PFSK-1 (cell line): ENCODE results near the gene COL4A2.

ENCODE experiments used
- FOXP2 ChIP-seq: optimal IDR thresholded peaks from 2 replicates; pipeline ENCODE3; 2011; ENCODE audit warnings: borderline replicate concordance, control low read depth, inconsistent platforms; ENCODE audit not compliant: insufficient read depth; ENCODE audit errors: extremely low read length, extremely low read depth
- POLR2AphosphoS5 ChIP-seq: IDR thresholded peaks from 2 replicates; pipeline ENCODE4 v1.6.1; 2012; ENCODE audit warnings: low read depth, mild to moderate bottlenecking, control low read depth, low read length, moderate library complexity
- SIN3A ChIP-seq: IDR thresholded peaks from 2 replicates; pipeline ENCODE4 v1.6.1; 2012; ENCODE audit warnings: mild to moderate bottlenecking, low read length, moderate library complexity, borderline replicate concordance; ENCODE audit not compliant: insufficient read depth
- TAF1 ChIP-seq: IDR thresholded peaks from 2 replicates; pipeline ENCODE4 v1.6.1; 2012; ENCODE audit warnings: low read length, control low read depth, borderline replicate concordance; ENCODE audit not compliant: insufficient read depth
- TF ChIP-seq, protein P1 (sequence below), 2 experiments: IDR thresholded peaks; 2 replicates each; pipeline versions ENCODE4 v1.6.1 to v1.8.0; 2011 to 2012; ENCODE audit warnings: low read depth in 2 of 2, low read length in 2 of 2, control low read depth in 1 of 2, inconsistent platforms in 1 of 2, mild to moderate bottlenecking in 1 of 2, moderate library complexity in 1 of 2; ENCODE audit not compliant: insufficient read depth in 1 of 2

COL4A2 gene

DNA sequence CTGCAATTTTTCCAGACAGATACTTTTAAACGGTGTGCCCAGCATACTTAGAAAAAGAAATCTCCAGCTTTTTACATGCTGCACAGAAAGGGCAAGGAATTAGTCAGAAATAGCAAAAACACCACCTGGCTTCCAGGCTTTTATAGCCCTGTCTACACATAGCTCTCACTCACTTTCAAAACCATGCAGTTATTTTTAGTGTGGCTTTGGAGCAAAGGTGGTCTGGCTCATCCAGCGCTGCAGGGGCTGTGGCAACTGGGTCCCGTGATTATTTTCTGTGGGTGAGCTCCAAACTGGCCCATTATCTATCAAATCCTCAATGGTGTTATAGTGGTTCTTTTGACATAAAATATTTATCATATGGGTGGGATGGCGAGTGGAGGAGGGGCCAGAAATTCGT is 57.0 kb downstream of the COL4A2 start:
- TF ChIP-seq POLR2AphosphoS5 (no peak), SIN3A (no peak), FOXP2 (no peak), TAF1 (no peak)
- TF ChIP-seq, protein P1, sequence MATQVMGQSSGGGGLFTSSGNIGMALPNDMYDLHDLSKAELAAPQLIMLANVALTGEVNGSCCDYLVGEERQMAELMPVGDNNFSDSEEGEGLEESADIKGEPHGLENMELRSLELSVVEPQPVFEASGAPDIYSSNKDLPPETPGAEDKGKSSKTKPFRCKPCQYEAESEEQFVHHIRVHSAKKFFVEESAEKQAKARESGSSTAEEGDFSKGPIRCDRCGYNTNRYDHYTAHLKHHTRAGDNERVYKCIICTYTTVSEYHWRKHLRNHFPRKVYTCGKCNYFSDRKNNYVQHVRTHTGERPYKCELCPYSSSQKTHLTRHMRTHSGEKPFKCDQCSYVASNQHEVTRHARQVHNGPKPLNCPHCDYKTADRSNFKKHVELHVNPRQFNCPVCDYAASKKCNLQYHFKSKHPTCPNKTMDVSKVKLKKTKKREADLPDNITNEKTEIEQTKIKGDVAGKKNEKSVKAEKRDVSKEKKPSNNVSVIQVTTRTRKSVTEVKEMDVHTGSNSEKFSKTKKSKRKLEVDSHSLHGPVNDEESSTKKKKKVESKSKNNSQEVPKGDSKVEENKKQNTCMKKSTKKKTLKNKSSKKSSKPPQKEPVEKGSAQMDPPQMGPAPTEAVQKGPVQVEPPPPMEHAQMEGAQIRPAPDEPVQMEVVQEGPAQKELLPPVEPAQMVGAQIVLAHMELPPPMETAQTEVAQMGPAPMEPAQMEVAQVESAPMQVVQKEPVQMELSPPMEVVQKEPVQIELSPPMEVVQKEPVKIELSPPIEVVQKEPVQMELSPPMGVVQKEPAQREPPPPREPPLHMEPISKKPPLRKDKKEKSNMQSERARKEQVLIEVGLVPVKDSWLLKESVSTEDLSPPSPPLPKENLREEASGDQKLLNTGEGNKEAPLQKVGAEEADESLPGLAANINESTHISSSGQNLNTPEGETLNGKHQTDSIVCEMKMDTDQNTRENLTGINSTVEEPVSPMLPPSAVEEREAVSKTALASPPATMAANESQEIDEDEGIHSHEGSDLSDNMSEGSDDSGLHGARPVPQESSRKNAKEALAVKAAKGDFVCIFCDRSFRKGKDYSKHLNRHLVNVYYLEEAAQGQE (IDR thresholded peaks at IDR 0.05; ENCODE audit: insufficient read depth in 1 of 2, low read depth in 2 of 2, low read length in 2 of 2) = no peak

DNA sequence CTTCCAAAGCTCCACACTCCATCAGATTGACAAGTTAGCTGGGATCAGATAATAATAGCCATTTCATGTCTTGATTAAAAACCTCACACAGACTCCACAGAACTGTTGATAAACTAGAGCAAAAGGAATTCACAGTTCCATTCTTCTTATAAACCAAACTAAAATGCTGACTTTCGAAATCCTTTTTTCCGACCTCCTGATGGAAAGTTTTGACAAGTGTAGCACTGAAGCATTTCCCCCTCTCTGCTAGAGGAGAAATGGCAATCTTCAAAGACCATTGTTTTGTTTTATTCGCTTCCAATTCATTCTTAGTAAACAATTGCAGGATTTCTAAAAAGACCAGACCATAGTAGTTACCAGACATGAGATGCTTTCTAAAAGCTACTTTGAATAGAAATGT is 58.8 kb downstream of the COL4A2 start:
- TF ChIP-seq TAF1 (no peak), FOXP2 (no peak)
- TF ChIP-seq, protein P1 (IDR thresholded peaks at IDR 0.05; ENCODE audit: insufficient read depth in 1 of 2, low read depth in 2 of 2, low read length in 2 of 2) = no peak

DNA sequence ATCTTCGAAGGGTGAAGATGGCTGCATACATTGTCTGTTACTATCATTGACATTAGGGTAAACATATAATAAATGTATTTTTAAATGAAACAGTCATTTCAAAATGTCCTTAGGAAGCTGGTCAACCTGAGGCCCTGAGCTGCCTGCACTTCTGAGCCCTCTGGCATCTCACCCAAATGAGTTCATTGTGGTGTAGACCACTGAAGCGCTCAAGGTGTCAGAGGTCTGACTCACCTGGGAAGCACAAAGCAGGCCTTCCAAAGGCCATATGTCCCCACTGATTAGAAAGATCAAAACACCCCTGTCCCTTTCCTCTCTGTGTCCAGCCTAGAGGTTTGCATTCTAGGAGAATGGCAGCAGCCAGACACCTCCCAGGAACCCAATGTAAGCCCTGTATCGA is 59.6 kb downstream of the COL4A2 start:
- TF ChIP-seq, protein P1 (IDR thresholded peaks at IDR 0.05; ENCODE audit: insufficient read depth in 1 of 2, low read depth in 2 of 2, low read length in 2 of 2) = no peak
- TF ChIP-seq POLR2AphosphoS5 (no peak), TAF1 (no peak), SIN3A (no peak), FOXP2 (no peak)

DNA sequence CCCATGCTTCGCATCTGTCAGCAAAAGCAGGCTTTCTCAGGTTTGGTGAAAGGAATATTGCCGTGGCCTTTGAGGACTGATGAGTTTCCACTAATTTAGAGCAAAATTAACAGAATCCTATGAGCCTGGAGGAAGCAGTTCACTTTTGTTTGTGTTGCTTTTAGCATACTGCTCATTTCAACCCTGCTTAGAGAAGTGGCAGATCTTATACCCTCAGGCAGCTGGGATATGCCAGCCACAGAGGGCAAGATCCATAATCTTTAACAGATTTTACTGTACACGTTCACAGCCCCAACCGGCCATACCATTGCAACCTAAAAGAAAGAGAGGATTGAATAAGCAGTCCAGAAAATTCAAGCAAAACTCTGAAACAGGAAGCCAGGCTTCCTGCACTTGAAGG is 60.5 kb downstream of the COL4A2 start:
- TF ChIP-seq, protein P1 (IDR thresholded peaks at IDR 0.05; ENCODE audit: insufficient read depth in 1 of 2, low read depth in 2 of 2, low read length in 2 of 2) = no peak
- TF ChIP-seq SIN3A = no peak
- TF ChIP-seq TAF1 = no peak
- TF ChIP-seq FOXP2 = no peak
- TF ChIP-seq POLR2AphosphoS5 = no peak

DNA sequence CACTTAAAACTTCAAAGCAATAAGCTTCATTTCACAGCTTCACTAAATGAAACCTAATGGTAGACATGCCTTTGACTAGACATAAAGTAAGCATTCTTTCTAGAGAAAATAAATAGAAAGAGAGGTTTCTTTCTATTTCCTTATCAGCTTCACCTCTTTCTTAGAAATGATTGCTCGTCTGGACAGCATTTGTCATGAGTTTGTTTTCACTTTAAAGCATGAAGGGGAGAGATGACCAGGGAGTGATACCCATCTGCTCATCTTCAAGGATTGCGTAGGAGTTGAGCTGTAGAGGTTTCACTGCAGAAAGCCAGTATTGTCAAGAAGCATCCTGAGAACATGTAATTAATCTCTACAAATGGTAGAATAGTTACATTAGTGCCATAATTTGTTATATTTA is 61.3 kb downstream of the COL4A2 start:
- TF ChIP-seq SIN3A = no peak
- TF ChIP-seq TAF1 = no peak

- no peak for TF ChIP-seq TAF1
- TF ChIP-seq SIN3A = no peak
Measured at GRCh38 chr13:110369400-110369799, 62.3 kb downstream of the COL4A2 start.
